Glutamatergic neuron (in vitro differentiated cells): Measurements from ENCODE around the gene ABO. TPM values are rescaled to one million over a fixed set of nuclear protein-coding genes. Genes with fewer than 3 reads are reported as not detected.
"Not testable (repeated sequence)": the region's sequence is repeated elsewhere in the genome, so short reads cannot be mapped to it uniquely, and the experiment has no call there.

Source experiments
- DNase-seq: peaks from one replicate; pipeline ENCODE4 v3.0.0; 2022
- H3K27ac Mint-ChIP-seq: one replicate; pipeline ENCODE4 v1.8.0; 2020; ENCODE audit warnings: mild to moderate bottlenecking, mixed read lengths, inconsistent platforms; ENCODE audit not compliant: unreplicated experiment
- H3K27me3 Mint-ChIP-seq: one replicate; pipeline ENCODE4 v1.8.0; 2020; ENCODE audit warnings: mild to moderate bottlenecking, moderate library complexity, mixed read lengths, inconsistent platforms; ENCODE audit not compliant: unreplicated experiment
- H3K36me3 Mint-ChIP-seq: one replicate; pipeline ENCODE4 v1.8.0; 2020; ENCODE audit warnings: mild to moderate bottlenecking, mixed read lengths, inconsistent platforms; ENCODE audit not compliant: unreplicated experiment
- H3K4me1 Mint-ChIP-seq: one replicate; pipeline ENCODE4 v1.8.0; 2020; ENCODE audit warnings: mild to moderate bottlenecking, low read depth, mixed read lengths, inconsistent platforms; ENCODE audit not compliant: unreplicated experiment
- H3K4me3 Mint-ChIP-seq: one replicate; pipeline ENCODE4 v1.8.0; 2020; ENCODE audit warnings: mild to moderate bottlenecking, mixed read lengths, inconsistent platforms; ENCODE audit not compliant: unreplicated experiment
- H3K9me3 Mint-ChIP-seq: one replicate; pipeline ENCODE4 v1.8.0; 2020; ENCODE audit warnings: mild to moderate bottlenecking, moderate library complexity, mixed read lengths, inconsistent platforms; ENCODE audit not compliant: unreplicated experiment
- total RNA-seq: library from RNA; stranded (reverse); fragmentation: NEBNext Ultra II Directional; extraction: Animal tissue kit (Norgen Biotek cat#: 25700); gene quantifications from one replicate; pipeline ENCODE4 v1.2.1, GENCODE V29; 2021; ENCODE audit not compliant: unreplicated experiment
- TF ChIP-seq, protein P1 (sequence below): fragments of 200-600 bp; sonication (generic); IDR thresholded peaks from one replicate; pipeline ENCODE4 v1.5.0; 2021; ENCODE audit not compliant: partially characterized antibody, unreplicated experiment

The ABO gene
- total RNA-seq, 1 donor from 2014 or later: not detected

- Mint-ChIP-seq H3K36me3 (peaks cover 8% of the 10 kb centered on the region), H3K4me3 (no peak overlapping the region), H3K9me3 (no peaks in the 10 kb centered on the region), H3K27me3 (peaks cover 10% of the 10 kb centered on the region), H3K27ac (no peak overlapping the region), H3K4me1 (no peaks in the 10 kb centered on the region)
- TF ChIP-seq, protein P1, sequence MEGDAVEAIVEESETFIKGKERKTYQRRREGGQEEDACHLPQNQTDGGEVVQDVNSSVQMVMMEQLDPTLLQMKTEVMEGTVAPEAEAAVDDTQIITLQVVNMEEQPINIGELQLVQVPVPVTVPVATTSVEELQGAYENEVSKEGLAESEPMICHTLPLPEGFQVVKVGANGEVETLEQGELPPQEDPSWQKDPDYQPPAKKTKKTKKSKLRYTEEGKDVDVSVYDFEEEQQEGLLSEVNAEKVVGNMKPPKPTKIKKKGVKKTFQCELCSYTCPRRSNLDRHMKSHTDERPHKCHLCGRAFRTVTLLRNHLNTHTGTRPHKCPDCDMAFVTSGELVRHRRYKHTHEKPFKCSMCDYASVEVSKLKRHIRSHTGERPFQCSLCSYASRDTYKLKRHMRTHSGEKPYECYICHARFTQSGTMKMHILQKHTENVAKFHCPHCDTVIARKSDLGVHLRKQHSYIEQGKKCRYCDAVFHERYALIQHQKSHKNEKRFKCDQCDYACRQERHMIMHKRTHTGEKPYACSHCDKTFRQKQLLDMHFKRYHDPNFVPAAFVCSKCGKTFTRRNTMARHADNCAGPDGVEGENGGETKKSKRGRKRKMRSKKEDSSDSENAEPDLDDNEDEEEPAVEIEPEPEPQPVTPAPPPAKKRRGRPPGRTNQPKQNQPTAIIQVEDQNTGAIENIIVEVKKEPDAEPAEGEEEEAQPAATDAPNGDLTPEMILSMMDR: no peak
- no peak for DNase-seq
Measured at GRCh38 chr9:133269537-133270362, 5.3 kb downstream of the ABO start.

DNA sequence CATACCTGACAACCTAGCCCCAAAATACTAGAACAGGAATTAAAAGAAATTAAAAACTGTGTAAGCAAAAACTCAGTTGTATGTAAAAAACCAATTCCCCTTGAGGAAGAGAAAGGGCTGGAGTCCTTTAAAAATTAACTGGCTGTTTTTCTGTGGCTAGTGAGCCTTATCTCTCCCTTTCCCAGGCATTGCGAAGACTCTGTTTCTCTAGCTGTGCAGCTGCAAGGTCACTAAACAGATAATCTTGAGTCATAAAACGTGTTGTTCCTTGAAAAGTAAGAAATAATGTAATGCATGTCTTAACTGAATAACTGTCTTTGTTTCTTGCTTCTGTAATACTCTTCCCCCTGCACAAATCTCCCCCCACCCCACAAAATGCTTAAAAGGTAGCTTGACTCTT is 5.9 kb downstream of the ABO start:
- H3K27me3 Mint-ChIP-seq, H3K4me1 Mint-ChIP-seq, DNase-seq, H3K4me3 Mint-ChIP-seq, H3K27ac Mint-ChIP-seq, H3K9me3 Mint-ChIP-seq: not testable (repeated sequence)
- peaks cover 12% of the 10 kb centered on the region for H3K36me3 Mint-ChIP-seq

DNA sequence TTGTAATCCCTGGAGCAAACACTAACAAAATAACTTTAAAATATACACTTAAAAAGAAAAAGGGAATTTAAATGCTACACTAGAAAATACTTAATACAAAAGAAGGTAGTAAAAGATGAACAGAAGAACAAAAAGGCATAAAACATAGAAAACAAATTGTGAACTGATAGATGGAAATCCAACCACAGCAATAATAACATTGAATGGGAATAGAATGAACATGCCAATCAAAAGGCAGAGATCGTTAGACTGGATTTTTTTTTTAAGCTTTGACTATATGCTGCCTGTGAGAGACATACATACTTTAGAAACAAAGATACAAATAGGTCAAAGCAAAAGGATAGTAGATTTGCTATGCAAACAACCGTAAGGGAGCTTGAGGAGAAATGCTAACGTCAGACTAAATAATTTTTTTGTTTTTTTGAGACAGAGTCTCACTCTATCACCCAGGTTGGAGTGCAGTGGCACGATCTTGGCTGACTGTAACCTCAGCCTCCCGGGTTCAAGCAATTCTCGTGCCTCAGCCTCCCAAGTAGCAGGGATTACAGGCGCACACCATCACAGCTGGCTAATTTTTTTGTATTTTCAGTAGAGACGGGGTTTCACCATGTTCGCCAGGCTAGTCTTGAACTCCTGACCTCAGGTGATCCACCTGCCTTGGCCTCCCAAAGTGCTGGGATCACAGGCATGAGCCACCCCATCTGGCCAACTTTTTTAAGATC is 6.5 kb downstream of the ABO start:
- Mint-ChIP-seq H3K4me3 (no peak overlapping the region), H3K9me3 (no peaks in the 10 kb centered on the region), H3K4me1 (no peaks in the 10 kb centered on the region), H3K27ac (no peak overlapping the region), H3K36me3 (peaks cover 14% of the 10 kb centered on the region), H3K27me3 (peaks cover 8% of the 10 kb centered on the region)
- TF ChIP-seq, protein P1: no peak
- DNase-seq: no peak

- TF ChIP-seq, protein P1: no peak
- Mint-ChIP-seq H3K9me3 (no peaks in the 10 kb centered on the region), H3K27ac (no peak overlapping the region), H3K4me1 (no peaks in the 10 kb centered on the region), H3K27me3 (peaks cover 6% of the 10 kb centered on the region), H3K36me3 (peaks cover 14% of the 10 kb centered on the region), H3K4me3 (no peak overlapping the region)
- no peak for DNase-seq
Measured at GRCh38 chr9:133264235-133264764, 10.7 kb downstream of the ABO start.

- no peak for DNase-seq
- TF ChIP-seq, protein P1: no peak
- no peaks in the 10 kb centered on the region for H3K9me3 Mint-ChIP-seq
Measured at GRCh38 chr9:133263557-133263956, 11.4 kb downstream of the ABO start.

More at GRCh38 chr9:133263557-133263956, 11.4 kb downstream of the ABO start:
- H3K27me3 Mint-ChIP-seq: peaks cover 6% of the 10 kb centered on the region
- H3K27ac Mint-ChIP-seq: no peak overlapping the region
- no peaks in the 10 kb centered on the region for H3K4me1 Mint-ChIP-seq
- peaks cover 14% of the 10 kb centered on the region for H3K36me3 Mint-ChIP-seq
- H3K4me3 Mint-ChIP-seq: no peak overlapping the region
